DMS 273 (cell line): ENCODE data around the gene GALE.
"Not testable (repeated sequence)": the region's sequence is repeated elsewhere in the genome, so short reads cannot be mapped to it uniquely, and the experiment has no call there.

Source experiments
- DNase-seq: peaks from one replicate; lab custom pipeline; 2025; ENCODE audit not compliant: unreplicated experiment; lab: John Stamatoyannopoulos, UW

GALE gene

GRCh38 chr1:23793018-23793781 is 7.4 kb downstream of the GALE start:
- DNase-seq: peak; percentile 90

GRCh38 chr1:23792151-23792945 is 8.2 kb downstream of the GALE start:
- no peak for DNase-seq

DNA sequence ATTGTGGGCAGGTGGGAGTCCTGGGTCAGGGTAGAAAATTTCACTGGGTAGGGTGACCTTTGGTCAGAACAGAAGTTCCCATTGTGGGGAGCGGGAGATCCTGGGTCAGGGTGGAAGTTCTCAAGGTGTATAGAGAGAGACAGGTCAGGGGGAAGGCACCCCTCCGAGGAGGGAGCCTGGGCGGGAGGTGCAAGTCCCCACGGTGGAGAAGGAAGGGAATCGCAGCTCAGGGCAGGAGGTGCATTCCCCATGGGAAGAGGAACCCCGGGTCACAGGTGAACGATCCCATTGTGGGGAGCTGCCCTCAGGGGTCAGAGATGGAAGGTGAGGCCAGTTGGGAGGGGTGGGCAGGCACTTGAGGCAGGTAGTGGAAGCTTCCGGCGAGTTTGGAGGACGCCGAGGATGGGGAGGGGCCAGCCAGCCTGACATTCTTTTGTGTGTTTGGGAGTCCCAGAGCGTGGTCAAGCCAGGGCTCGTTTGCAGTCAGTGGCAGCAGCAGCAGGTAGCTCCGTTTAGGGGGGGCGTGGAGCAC is 9.0 kb downstream of the GALE start:
- peak; percentile 59 for DNase-seq

- DNase-seq: peak; percentile 96
Observed at GRCh38 chr1:23790696-23791515, 9.6 kb downstream of the GALE start, which contains the start of gene LYPLA2. TSS of gene LYPLA2 (plus strand) at chr1:23791145. CDS start at chr1:23792683, 1,538 bp downstream.

GRCh38 chr1:23788695-23789094 is 11.9 kb downstream of the GALE start:
- no peak for DNase-seq

GRCh38 chr1:23787701-23788100 is 12.9 kb downstream of the GALE start:
- no peak for DNase-seq

GRCh38 chr1:23784846-23785245 is 15.7 kb downstream of the GALE start:
- no peak for DNase-seq

DNA sequence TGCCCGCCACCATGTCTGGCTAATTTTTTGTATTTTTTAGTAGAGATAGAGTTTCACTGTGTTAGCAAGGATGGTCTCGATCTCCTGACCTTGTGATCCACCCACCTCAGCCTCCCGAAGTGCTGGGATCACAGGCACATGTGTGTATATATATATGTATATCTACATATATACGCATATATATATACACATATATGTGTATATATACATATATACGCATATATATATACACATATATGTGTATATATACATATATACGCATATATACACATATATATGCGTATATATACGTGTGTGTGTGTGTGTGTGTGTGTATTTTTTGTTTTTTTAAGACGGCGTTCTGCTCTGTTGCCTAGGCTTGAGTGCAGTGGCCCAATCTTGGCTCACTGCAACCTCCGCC is 17.4 kb downstream of the GALE start:
- DNase-seq: not testable (repeated sequence)

- DNase-seq: no peak
Observed at GRCh38 chr1:23779826-23780371, 20.7 kb downstream of the GALE start.

DNA sequence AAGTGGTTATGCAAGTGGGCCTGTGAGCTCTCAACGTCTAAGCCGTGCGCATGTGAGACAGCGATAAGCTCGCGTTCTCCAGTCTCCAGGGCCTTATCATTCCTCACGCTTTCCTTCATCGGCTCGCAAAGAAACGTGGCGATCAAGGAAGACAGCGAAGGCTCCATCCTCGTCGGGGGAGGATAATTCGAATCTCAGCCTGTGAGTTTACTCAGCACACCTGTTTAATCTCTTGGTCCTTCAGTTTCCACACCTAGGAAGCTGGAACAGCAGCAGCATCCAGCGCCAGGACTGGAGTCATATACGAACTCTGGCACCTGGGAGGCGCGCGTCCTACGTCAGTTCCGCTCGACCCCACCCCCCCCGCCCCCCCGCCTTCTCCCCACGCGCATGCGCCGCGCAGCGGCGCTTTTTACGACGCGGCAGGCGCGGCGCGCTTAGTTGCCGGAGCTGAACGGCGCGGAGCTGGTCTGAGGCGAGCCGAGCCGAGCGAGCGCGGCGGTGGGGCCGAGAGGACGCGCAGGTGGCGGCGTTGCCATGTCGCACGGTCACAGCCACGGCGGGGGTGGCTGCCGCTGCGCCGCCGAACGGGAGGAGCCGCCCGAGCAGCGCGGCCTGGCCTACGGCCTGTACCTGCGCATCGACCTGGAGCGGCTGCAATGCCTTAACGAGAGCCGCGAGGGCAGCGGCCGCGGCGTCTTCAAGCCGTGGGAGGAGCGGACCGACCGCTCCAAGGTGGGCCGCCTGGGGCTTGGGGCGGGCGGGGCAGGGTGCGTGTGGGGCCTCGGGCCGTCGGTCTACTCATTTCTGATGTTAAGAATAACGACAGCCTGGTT is 22.4 kb downstream of the GALE start, which contains the start of gene PITHD1:
Gene PITHD1 (plus strand): TSS at position 440 of the 836 bp plus-strand sequence. CDS start 98 bp downstream, at position 538.
- peak; percentile 94 for DNase-seq

GRCh38 chr1:23776217-23776616 is 24.3 kb downstream of the GALE start:
- no peak for DNase-seq

GRCh38 chr1:23774174-23774880 is 26.2 kb downstream of the GALE start:
- DNase-seq: peak; percentile 23

DNA sequence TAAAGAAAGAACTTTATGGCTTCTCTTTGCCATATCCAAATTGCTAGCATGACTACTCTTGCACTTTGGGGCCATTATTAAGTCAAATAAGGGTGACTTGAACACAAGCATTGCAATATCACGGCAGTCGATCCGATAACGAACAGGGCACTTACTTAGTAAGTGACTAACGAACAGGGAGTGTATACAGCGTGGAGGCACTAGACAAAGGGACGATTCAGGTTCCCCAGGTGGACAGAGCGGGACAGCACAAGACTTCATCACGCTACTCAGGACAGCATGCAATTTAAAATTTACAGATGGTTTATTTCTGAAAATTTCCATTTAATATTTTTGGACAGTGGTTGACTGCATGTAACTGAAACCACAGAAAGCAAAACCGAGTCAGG is 27.7 kb downstream of the GALE start:
- DNase-seq: no peak

DNA sequence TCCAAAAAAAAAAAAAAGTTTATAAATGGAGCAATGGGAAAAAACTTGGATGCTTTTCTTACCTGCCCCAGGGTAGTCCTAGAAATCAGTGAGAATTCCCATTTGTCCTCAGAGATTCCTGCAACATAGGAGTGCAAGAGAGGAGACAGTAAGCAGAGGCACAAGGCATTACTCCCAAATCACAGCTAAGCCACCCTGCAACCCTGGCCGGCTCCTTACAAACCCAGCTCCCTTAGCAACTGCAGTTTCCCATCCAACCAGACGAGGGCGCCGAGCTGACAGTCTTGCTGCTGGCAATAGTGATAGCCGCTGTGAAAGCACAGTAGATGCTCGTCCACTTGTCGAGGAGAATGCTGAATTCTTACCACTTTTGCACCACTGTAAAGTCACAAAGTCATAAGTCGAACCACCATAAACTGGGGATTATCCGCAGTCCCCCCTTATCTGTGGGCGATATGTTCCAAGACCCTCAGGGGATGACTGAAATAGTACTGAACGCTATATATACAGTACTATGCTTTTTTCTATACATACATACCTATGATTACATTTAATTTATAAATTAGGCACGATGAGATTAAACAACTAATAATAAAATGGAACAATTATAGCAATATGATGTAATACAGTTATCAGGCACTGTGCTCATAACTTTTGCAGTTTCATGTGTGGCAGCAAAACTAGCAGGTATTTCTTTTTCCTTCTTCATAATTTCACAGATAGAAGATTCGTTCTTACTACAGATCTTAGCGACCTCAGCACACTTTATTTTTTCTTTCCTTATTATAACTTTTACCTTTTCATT is 28.3 kb downstream of the GALE start:
- DNase-seq: peak; percentile 91

DNA sequence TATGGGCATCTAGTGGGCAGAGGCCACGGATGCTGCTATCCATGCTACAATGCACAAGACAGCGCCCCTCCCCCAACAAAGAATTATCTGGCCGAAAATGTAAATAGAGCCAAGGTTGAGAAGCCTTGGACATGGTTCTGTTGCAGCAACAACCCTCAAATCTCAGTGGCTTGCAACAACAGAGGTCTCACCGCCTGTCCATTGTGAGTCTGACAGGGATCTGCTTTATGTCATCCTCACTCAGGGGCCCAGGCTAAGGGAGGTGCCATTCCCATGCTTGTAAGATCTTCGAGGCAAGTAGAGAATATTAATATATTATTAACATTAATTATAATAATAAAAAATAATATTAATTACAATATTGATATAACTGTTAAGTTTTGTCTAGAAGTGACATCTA is 31.8 kb downstream of the GALE start:
- no peak for DNase-seq

GRCh38 chr1:23763041-23763577 is 37.4 kb downstream of the GALE start:
- peak; percentile 46 for DNase-seq

DNA sequence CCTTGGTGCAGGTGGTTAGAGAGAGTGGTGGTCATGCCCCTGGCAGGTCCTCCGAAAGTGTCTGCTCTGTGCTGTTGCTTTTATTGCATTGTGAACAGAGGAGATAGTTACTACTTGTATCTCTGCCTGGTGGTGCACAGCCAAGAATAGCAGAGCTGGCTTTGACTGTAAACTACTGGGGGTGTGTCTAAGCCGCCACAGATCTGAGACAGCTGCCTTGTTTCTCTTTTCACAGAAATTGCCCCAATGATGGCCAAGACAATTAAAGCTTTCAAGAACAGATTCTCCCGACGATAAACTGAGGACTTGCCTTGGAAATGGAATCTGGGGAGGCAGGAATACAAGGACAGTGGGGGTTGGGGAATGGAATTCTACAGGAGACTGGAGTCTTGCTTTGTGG is 41.3 kb downstream of the GALE start:
- DNase-seq: no peak

DNA sequence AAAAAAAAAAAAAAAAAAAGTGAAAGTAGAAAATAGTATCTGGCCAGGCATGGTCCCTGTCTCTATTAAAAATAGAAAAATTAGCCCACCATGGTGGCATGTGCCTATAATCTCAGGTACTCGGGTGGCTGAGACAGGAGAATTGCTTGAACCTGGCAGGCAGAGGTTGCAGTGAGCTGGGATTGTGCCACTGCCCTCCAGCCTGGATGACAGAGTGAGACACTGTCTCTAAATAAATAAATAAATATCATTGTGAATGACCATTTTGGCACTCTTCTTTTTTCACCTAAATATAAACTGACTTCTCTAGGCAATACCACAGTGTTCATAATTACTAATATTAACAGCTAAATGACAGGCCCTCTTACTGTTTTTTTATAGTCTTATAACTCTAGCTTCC is 42.7 kb downstream of the GALE start:
- DNase-seq: no peak
